Trophoblast cell (in vitro differentiated cells and primary cell): ENCODE data around the gene UBR2.

ENCODE experiments used
- DNase-seq, 2 donors: peaks; one replicate each; pipeline ENCODE4 v3.0.0-alpha.2; 2016
- H2AFZ ChIP-seq: 2 replicates; pipeline ENCODE4 v1.6.1; 2013; ENCODE audit warnings: low read length, moderate library complexity, mild to moderate bottlenecking; ENCODE audit not compliant: insufficient read depth, poor library complexity
- H2AK5ac ChIP-seq: 2 replicates; pipeline ENCODE4 v1.6.1; 2013; ENCODE audit warnings: mild to moderate bottlenecking, low read length
- H2BK120ac ChIP-seq: 2 replicates; pipeline ENCODE4 v1.6.1; 2013; ENCODE audit warnings: low read length, mild to moderate bottlenecking, moderate library complexity; ENCODE audit not compliant: insufficient read depth, poor library complexity
- H2BK12ac ChIP-seq: 2 replicates; pipeline ENCODE4 v1.6.1; 2013; ENCODE audit warnings: mild to moderate bottlenecking, low read length, moderate library complexity
- H2BK5ac ChIP-seq: 2 replicates; pipeline ENCODE4 v1.6.1; 2013; ENCODE audit warnings: low read length, low read depth, moderate library complexity, mild to moderate bottlenecking; ENCODE audit not compliant: poor library complexity
- H3K14ac ChIP-seq: 2 replicates; pipeline ENCODE4 v1.6.1; 2013; ENCODE audit warnings: mild to moderate bottlenecking, low read length
- H3K18ac ChIP-seq: 2 replicates; pipeline ENCODE4 v1.6.1; 2013; ENCODE audit warnings: mild to moderate bottlenecking, low read length
- H3K23ac ChIP-seq: 2 replicates; pipeline ENCODE4 v1.6.1; 2013; ENCODE audit warnings: low read length
- H3K27ac ChIP-seq: 2 replicates; pipeline ENCODE4 v1.5.1; 2013; ENCODE audit warnings: low read depth, mild to moderate bottlenecking, inconsistent platforms, low read length, moderate library complexity
- H3K27me3 ChIP-seq: 2 replicates; pipeline ENCODE4 v1.6.1; 2013; ENCODE audit warnings: inconsistent platforms, mild to moderate bottlenecking, low read length, moderate library complexity; ENCODE audit not compliant: insufficient read depth
- H3K36me3 ChIP-seq, 2 experiments: 1 replicate in 1 of 2; 2 replicates in 1 of 2; pipeline ENCODE4 v1.6.1; 2013; ENCODE audit warnings: low read length in 2 of 2, mild to moderate bottlenecking in 2 of 2, moderate library complexity in 1 of 2; ENCODE audit not compliant: insufficient read depth in 2 of 2, control insufficient read depth in 1 of 2
- H3K4ac ChIP-seq: 2 replicates; pipeline ENCODE4 v1.6.1; 2013; ENCODE audit warnings: low read depth, mild to moderate bottlenecking, low read length, moderate library complexity
- H3K4me1 ChIP-seq, 2 experiments: 1 replicate in 1 of 2; 2 replicates in 1 of 2; pipeline ENCODE4 v1.6.1; 2013; ENCODE audit warnings: low read length in 2 of 2, mild to moderate bottlenecking in 2 of 2, moderate library complexity in 1 of 2; ENCODE audit not compliant: insufficient read depth in 2 of 2, control insufficient read depth in 1 of 2
- H3K4me2 ChIP-seq: 2 replicates; pipeline ENCODE4 v1.6.1; 2013; ENCODE audit warnings: inconsistent platforms, mild to moderate bottlenecking, low read length, moderate library complexity
- H3K4me3 ChIP-seq: 2 replicates; pipeline ENCODE4 v1.5.1; 2013; ENCODE audit warnings: mild to moderate bottlenecking, low read depth, low read length, inconsistent platforms
- H3K79me1 ChIP-seq: one replicate; pipeline ENCODE4 v1.6.1; 2013; ENCODE audit warnings: low read length
- H3K79me2 ChIP-seq: 2 replicates; pipeline ENCODE4 v1.6.1; 2013; ENCODE audit warnings: low read length, mild to moderate bottlenecking; ENCODE audit not compliant: control insufficient read depth, insufficient read depth, poor library complexity
- H3K9ac ChIP-seq: 2 replicates; pipeline ENCODE4 v1.6.1; 2013; ENCODE audit warnings: mild to moderate bottlenecking, low read length
- H3K9me3 ChIP-seq: 2 replicates; pipeline ENCODE4 v1.6.1; 2013; ENCODE audit warnings: low read depth, mild to moderate bottlenecking, control low read depth, inconsistent platforms, low read length; ENCODE audit not compliant: insufficient read depth
- H4K12ac ChIP-seq: 2 replicates; pipeline ENCODE4 v1.6.1; 2013; ENCODE audit warnings: low read depth, mild to moderate bottlenecking, low read length, moderate library complexity
- H4K8ac ChIP-seq: 2 replicates; pipeline ENCODE4 v1.6.1; 2013; ENCODE audit warnings: low read depth, mild to moderate bottlenecking, low read length, moderate library complexity
- H4K91ac ChIP-seq: one replicate; pipeline ENCODE4 v1.6.1; 2013; ENCODE audit warnings: low read depth, mild to moderate bottlenecking, low read length, moderate library complexity
- WGBS: extraction: QIAGEN DNeasy Blood & Tissue Kit; methylation state at CpG from one replicate; pipeline ENCODE4 v1.1.7; 2013; ENCODE audit warnings: missing lambda C conversion rate; ENCODE audit not compliant: insufficient read length, insufficient coverage; ENCODE audit errors: extremely low coverage; 5-methylcytosine and 5-hydroxymethylcytosine counted together

UBR2 gene

DNA sequence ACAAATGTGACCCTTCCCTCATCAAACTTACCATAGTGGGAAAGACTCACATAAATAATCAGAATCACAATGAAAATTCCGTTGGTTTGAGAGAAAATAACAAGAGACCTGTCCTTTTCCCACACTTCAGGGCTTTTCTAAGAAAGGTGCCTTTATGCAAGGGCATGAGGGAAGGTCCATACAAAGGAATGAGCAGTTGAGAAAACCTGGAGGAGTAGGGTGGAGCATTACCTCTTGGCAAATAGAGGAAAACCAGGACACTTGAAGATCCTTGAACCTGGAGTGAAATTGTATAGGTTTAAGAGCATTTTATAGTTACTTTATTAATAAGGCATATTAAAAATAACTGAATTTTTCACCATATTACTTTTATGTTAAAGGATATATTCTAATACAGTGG is 54.3 kb downstream of the UBR2 start:
- H3K27ac ChIP-seq = no peak overlapping the region
- no CpG with 5 or more reads among the region's 1 CpG for WGBS
- no peaks in the 10 kb centered on the region for H3K79me2 ChIP-seq
- H3K27me3 ChIP-seq = no peaks in the 10 kb centered on the region
- no peak overlapping the region for H4K12ac ChIP-seq
- no peak overlapping the region for H3K18ac ChIP-seq
- no peak overlapping the region for H3K23ac ChIP-seq
- no peak overlapping the region for H4K8ac ChIP-seq
- H3K36me3 ChIP-seq = peaks cover 10 to 12% of the 10 kb centered on the region in 2 experiments
- no peak overlapping the region for H3K4me3 ChIP-seq
- no peak overlapping the region for H3K4me2 ChIP-seq
- no peak overlapping the region for H2AK5ac ChIP-seq
- H3K79me1 ChIP-seq = no peaks in the 10 kb centered on the region
- no peak overlapping the region for H2BK5ac ChIP-seq
- H3K9ac ChIP-seq = no peak overlapping the region
- no peak overlapping the region for H3K14ac ChIP-seq
- H3K4me1 ChIP-seq = no peaks in the 10 kb centered on the region
- no peak for DNase-seq
- no peak overlapping the region for H2BK120ac ChIP-seq
- H4K91ac ChIP-seq = no peak overlapping the region
- no peak overlapping the region for H3K4ac ChIP-seq
- H2BK12ac ChIP-seq = no peak overlapping the region
- no peaks in the 10 kb centered on the region for H3K9me3 ChIP-seq
- no peak overlapping the region for H2AFZ ChIP-seq

DNA sequence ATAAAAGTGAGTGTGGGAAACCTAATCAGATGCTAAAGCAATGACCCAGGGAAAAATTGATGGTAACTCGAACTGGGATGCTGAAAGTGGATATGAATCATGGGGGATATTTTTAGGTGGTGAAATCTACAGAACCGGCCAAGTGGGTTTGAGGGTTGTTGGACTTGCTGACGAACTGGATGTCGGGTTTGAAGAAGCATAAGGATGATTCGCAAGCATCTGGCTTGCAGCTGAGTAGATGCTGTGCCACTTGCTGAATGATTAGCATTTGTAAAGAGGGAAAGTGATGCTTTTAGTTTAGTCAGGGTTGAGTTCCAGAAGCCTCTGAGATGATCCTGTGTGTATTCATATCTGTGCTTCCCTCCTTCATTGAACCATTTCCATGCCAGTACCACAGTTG is 54.9 kb downstream of the UBR2 start:
- Histone ChIP-seq H3K9ac (no peak overlapping the region), H4K8ac (no peak overlapping the region), H2AFZ (no peak overlapping the region), H2AK5ac (no peak overlapping the region), H2BK120ac (no peak overlapping the region), H3K27ac (no peak overlapping the region), H3K36me3 (peaks cover 10 to 12% of the 10 kb centered on the region in 2 experiments), H3K4me3 (no peak overlapping the region), H3K27me3 (no peaks in the 10 kb centered on the region), H3K14ac (no peak overlapping the region), H3K79me1 (no peaks in the 10 kb centered on the region), H2BK12ac (no peak overlapping the region), H3K4me1 (no peaks in the 10 kb centered on the region), H4K91ac (no peak overlapping the region), H3K23ac (peak overlapping the region; percentile 10), H3K9me3 (no peaks in the 10 kb centered on the region), H3K4me2 (no peak overlapping the region), H2BK5ac (no peak overlapping the region), H3K4ac (no peak overlapping the region), H4K12ac (no peak overlapping the region), H3K18ac (no peak overlapping the region), H3K79me2 (no peaks in the 10 kb centered on the region)
- peak in 1 of 2 donors; percentile 10 for DNase-seq
- WGBS = no CpG with 5 or more reads among the region's 5 CpGs

DNA sequence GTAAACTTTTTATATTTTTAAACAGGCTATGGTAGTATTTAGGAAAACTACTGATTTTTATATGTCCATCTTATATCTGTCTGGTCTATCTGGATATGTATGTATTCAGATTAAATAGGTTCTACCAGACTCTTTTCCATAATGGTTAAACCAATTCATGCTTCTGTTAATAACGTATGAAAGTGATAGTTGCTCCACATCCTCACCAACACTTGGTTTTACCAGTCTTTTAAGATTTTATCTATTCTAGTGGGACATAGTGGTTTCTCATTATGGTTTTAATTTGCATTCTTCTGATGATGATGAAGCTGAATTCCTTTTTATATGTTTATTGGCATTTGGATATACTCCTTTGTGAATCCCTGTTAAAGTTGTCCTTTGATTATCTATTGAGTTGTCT is 56.1 kb downstream of the UBR2 start:
- no peak overlapping the region for H4K91ac ChIP-seq
- H3K79me1 ChIP-seq = no peaks in the 10 kb centered on the region
- no peaks in the 10 kb centered on the region for H3K9me3 ChIP-seq
- no peak overlapping the region for H3K18ac ChIP-seq
- H3K27me3 ChIP-seq = no peaks in the 10 kb centered on the region
- no peak overlapping the region for H2AFZ ChIP-seq
- H3K27ac ChIP-seq = no peak overlapping the region
- no peak overlapping the region for H2BK120ac ChIP-seq
- H3K79me2 ChIP-seq = no peaks in the 10 kb centered on the region
- H3K23ac ChIP-seq = no peak overlapping the region
- no peak for DNase-seq
- no peak overlapping the region for H2BK5ac ChIP-seq
- no peak overlapping the region for H4K12ac ChIP-seq
- WGBS = no CpG with 5 or more reads among the region's 1 CpG
- peaks cover 7 to 12% of the 10 kb centered on the region in 2 experiments for H3K36me3 ChIP-seq
- H3K4me2 ChIP-seq = no peak overlapping the region
- H3K4ac ChIP-seq = no peak overlapping the region
- no peak overlapping the region for H4K8ac ChIP-seq
- no peak overlapping the region for H3K14ac ChIP-seq
- no peak overlapping the region for H3K9ac ChIP-seq
- H2BK12ac ChIP-seq = no peak overlapping the region
- H2AK5ac ChIP-seq = no peak overlapping the region
- H3K4me1 ChIP-seq = no peaks in the 10 kb centered on the region
- H3K4me3 ChIP-seq = no peak overlapping the region

DNA sequence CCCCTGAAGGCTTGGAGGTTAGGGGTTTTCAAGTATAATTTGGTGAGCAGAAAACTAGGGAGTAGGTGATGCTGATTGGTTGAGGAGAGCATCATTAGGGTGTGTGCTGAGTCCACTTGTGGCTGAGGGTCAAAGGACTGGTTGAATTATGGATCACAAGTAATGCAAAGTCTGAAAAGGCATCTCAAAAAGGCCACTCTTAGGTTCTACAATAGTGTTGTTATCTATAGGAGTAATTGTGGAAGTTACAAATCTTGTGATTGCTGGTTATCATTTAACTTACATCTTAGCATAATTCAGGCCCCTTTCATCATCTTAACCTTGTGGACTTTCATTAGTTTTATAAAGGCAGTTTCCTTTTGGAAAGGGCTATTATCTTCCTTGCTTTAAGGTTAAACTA is 60.8 kb downstream of the UBR2 start:
- H3K9ac ChIP-seq = no peak overlapping the region
- H2AK5ac ChIP-seq = no peak overlapping the region
- no peak overlapping the region for H2BK120ac ChIP-seq
- peaks cover 0 to 11% of the 10 kb centered on the region in 2 experiments for H3K36me3 ChIP-seq
- H2BK12ac ChIP-seq = no peak overlapping the region
- no peak overlapping the region for H2BK5ac ChIP-seq
- H3K4me2 ChIP-seq = no peak overlapping the region
- H4K12ac ChIP-seq = no peak overlapping the region
- H3K4ac ChIP-seq = no peak overlapping the region
- peaks cover 4 to 5% of the 10 kb centered on the region in 2 experiments for H3K4me1 ChIP-seq
- H3K79me2 ChIP-seq = no peaks in the 10 kb centered on the region
- H3K18ac ChIP-seq = no peak overlapping the region
- no peak for DNase-seq
- H3K27me3 ChIP-seq = no peaks in the 10 kb centered on the region
- H4K8ac ChIP-seq = no peak overlapping the region
- H2AFZ ChIP-seq = no peak overlapping the region
- no peak overlapping the region for H3K14ac ChIP-seq
- no peak overlapping the region for H3K27ac ChIP-seq
- H3K79me1 ChIP-seq = no peaks in the 10 kb centered on the region
- no peak overlapping the region for H3K4me3 ChIP-seq
- no peak overlapping the region for H3K23ac ChIP-seq
- H3K9me3 ChIP-seq = no peaks in the 10 kb centered on the region
- H4K91ac ChIP-seq = no peak overlapping the region
